ENCODE results near the gene NECTIN1.

Gene NECTIN1

DNA sequence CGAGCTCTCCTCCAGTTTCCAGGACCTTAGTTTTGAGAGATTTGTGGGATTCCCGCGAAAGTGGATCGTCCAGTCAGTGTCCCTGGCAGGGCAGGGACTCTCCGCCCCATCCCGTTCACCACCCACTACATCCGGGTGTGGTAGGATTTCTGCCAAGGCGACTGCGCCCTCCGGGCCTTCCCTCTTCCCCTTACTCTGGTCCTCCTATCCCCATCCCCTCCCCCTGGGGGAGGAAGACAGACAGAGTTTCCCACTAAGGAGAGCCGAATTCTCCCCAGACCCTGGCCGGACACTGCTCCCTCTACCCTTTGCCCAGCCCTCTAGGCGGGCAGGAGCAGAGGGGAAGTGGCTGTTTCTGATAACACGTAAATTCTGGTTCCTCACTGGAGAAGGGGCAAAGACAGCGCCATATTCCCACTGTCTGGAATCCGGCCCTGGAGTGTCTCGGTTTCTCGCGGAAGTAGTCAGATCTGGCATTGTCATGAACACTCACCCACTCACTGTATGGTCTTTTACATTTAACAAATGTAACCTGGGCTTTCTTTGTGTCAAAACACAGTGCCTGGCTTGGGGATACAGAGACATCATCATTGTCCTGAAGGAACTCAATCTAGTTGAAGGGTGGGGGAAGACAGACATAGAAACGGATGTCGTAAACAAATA, 1.1 kb upstream of the NECTIN1 start:
- peak; percentile 64 for DNase-seq

DNA sequence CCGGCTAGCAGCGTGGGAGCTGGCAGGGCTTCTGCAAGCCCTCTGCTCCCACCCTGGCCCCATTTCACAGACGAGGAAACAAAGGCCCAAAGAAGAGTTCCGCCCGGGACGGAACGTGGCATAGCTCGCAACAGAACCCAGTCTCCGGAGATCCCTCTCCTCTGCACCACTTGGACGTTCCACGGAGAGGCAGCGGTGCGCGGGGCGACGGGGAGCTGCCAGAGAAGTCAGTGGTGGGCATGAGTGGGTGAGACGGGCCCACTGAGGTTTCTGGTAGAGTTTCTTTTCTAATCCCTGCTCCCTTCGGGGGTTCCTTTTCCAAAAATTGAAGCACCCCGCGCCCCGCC, 554 bp upstream of the NECTIN1 start:
- no peak for DNase-seq

DNA sequence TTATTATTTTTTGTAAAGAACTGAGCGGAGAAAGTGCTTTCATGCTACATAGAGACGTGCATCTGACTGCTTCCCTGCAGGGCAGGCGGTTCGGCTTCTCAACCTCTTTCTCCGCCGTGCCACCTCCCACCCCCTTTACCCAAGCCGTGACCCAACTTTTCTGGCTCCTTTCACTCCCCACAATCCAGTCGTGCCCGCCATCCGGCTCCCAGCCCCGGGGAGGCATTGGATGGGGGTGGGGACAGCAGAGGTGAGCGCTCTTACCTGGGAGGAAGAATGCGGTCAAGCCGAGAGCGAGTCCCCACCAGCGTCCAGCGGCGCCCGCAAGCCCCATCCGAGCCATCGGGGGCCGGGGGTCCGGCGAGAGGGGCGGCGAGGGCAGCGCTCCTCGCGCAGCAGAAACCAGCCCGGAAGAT, 781 bp downstream of the NECTIN1 start:
- DNase-seq: peak; percentile 46

DNA sequence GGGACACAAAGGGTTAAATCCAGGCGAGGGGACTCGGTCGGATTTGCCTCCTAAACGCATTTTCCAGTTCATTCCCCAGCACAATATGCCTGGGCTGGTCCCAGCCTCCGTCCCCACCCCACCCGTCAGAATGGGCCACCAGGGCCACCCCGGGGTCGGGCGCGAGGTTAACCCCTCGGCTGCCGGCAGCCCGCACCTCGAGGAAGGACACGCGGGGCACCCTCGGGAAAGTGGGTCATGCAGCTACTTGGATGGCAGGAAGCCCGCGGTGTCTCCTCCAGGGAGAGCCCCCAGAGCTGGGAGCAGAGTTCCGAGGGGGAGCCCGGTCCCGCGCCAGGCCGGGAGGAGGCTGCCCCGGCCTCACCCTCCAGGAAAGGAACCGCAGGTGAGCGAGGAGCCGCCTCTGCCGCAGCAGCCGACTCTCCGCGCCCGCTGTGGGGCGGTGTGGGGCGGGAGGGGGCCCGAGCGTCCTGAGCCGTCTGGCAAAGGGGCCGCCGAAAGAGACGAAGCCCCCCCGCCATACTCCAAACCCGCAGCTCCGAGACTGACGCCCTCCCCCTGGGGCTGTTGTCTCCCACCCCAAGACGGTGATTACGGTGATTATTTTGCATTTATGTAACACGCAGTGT, 1.4 kb downstream of the NECTIN1 start:
- DNase-seq: peak; percentile 43

DNA sequence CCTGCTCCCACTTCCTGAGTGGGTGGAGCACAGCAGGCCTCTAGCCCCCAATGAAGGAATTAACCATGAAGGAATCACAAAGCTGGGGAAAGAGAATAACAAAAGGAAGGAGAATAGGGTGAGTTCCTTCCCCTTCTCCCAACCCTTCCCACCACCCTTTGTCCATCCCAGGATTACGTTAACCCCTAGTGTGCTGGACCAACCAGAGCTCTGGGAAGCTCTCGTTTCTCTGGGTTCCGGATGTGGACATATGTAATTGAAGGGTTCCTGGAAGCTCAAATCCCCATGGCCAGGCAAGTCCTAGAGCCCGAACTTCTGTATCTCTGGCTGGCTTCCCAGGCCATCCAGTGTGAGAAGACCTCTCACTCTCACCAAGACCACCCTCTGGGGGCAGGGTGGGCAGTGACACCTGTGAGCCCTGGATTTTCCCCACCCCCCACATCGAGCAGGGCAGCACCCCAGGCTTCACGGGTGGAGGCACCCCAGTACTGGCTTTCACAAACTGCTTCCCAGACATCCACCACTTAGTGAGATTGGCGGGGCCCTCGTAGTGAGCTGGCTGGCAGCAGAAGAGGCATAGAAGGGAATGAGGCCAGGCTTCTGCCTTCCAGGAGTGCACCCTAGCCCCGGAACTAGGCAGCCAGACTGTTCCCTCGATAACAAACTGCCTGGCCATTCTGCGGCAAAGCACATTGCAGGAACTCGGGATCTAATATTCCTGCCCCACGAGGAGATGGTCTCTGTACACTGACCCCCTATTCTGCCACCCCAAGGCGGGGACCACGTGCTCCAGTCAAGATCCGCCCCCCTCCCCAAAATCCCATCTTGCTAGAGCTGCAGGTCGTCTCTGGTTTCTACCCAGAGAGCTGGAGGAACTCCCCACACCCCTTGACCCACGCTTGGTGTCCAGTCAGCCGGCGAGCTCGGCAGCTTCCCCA, 2.1 kb downstream of the NECTIN1 start:
- peak; percentile 62 for DNase-seq

DNA sequence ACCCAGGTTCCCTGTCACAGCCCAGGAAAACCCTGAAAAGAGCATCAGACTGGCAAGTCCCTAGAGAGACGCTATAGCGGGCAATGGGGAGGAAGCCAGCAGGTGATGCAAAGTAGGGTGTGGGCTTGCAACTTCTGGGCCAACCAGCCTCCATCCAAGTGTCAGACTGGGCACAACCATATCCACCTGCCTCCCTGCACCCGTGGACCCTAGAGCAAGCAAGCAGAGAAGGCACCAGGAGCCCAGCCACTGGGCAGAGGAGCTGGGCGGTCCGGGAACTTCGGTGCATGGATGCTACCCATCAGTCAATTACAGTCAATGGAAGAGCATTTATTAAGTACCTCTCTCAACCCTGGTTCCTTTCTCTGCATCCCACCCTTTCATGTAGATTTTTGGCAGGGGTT, 2.8 kb downstream of the NECTIN1 start:
- no peak for DNase-seq

DNA sequence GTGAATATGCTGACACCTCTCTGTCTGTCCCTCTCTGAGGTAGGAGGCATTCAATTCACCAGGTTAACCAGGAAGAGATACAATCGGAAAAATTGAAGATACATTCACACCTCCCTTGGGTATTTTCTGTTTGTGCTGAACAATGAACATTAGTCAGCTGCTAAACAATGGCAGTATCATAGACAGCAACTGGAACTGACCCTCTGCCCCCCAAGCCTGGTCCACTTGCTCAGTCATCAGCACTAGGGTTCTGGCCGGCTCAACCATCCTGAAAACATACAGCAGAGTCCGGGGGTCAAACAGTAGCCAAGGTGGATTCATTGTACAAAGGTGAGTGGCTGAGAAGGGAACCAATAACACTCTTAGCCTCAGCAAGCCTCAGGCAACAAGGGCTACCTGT, 4.0 kb downstream of the NECTIN1 start:
- no peak for DNase-seq

DNA sequence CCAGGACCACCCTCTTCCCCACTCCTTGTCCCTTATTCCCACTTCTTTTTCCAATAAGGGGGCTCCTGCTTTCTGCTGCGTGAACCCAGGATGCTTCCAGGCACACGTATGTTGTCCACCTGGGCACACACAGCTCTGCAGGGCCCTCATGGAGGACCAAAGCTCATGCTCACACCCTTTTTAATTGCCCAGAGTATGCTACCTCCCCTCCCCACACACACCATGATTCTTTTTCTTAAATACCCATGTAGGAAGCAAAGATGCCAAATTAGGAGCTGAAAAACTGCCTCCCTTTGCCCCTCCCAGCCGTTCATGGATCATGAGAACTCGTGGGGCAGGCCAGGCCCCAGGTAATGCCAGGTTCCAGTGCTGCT, 5.1 kb downstream of the NECTIN1 start:
- no peak for DNase-seq

DNA sequence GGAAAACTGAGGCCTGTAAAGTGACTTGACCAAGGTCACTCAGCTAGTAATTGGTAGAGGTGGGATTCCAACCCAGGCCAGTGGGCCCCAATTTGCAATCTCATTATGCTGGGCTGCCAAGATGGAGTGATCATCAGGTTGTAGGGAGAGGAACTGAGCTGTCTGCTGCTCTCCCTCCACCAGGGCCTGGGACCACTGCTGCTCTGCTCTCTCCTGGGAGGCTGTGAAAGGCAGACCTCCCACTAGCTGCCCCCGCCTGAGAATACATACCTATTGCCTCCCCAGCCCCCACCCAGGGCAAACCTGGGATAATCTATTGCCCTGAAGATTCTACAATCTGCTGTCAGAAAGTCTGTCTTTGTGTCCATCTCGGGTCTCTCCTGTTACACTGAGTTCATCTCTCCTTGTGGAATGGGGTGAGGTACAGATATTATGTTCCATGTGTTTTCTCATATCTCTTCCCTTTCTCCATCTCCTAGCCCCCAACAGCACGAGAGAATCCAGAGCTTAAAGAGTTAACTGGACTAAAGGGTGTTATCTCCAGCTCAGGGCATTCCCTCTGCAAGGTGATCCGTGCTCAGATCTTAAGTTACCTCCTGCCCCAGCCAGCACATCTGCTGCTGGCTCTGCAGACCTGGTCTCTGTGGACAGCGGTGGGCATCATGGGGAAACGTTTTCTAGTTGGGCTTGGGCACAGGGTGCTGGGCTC, 5.6 kb downstream of the NECTIN1 start:
- DNase-seq: no peak

DNA sequence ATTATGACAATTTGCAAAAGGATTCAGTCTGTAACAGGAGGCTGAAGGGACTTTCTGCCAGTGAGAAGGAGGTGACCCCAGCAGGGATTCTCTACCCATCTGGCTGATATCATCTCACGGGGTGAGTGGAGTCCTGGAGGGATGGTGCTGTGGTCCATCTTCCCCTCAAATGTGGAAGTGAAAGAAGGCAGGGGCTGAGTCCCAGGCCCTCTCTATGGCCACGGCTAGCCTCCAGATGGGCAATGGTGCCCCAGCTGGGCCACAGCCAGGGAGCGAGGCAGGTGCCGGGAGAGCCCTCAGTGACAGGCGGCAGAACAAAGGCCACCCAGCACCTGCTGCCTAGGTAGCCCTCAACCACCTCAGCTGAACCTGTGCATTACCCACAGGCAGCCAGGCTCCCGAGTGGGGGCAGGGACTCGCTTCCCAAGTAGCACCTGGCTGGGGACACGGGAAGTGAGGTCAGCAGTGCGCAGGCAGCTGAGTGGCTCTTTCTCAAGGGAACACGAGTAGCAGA, 6.7 kb downstream of the NECTIN1 start:
- DNase-seq: no peak

DNA sequence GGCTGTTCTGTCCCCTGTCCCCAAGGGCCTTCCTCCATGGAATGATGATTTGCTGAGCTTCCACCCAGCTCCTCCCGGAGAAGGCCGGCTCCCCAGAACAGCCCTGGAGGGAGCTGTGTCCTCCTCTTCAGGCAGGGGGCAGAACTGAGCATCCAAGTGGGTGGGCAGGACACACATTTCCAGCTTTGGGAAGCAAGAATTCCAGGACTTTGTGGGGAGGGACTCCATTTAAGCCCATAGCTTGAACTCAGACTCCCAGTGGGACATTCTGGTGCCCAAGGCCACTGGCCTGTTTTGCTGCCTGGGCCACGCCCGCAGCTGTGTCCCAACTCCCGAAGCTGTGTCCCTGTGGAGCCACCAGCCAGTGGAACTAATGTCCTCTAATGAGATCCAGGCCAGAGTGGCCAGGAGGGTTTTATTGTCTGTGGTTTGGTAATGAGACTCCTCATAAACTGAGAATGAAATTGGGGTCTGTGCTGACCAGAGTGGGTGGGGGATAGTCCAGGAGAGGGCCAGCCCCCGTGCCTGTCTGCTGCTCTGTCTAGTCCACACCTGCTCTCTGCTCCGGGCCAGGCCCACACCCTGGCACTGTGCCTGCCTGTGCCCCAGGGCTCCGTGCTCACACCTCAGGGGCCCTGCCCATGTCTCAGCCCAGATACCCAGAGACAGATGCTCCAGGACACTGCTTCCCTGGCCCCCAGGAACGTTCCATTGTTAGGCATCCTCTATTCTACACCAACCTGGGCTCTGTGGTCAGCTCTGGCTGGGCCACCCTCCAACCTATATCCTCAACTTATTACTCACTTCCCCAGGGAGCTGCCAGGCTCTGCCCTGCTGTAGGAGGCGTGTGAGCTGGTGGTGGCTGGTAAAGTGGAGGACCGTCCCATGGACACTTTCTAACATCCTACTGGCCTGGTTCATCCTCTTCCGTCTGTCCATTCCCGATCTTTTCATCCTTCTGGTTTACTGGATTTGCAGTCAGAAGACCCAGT, 7.6 kb downstream of the NECTIN1 start:
- no peak for DNase-seq

DNA sequence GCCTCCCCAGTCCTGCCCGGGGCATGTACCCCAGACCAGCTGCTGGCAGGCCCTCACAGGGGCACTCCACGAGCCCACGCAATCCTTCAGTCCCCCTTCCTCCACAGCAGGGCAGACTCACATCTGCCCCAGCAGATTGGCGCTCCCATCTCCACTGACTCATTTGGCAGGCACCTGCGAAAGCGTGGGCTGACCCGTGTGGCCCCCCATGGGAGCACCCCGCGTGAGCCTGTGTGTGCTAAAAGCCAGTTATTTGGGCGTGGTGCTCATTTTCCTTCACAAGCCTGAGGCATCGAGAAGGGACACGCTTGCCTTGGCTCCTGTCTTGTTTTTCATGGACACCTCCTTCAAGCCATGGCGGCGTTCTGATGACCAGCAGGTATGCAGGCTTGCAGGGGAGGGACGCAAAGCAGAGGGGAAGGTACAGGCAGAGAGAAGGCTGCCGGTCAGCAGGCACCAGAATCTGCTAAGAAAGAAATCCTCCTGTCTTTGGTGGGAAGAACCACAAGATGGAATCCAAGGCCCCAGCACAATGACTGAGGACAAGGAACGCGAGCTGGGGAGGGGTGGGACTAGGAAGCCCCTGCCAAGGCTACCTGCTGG, 8.6 kb downstream of the NECTIN1 start:
- DNase-seq: no peak

DNA sequence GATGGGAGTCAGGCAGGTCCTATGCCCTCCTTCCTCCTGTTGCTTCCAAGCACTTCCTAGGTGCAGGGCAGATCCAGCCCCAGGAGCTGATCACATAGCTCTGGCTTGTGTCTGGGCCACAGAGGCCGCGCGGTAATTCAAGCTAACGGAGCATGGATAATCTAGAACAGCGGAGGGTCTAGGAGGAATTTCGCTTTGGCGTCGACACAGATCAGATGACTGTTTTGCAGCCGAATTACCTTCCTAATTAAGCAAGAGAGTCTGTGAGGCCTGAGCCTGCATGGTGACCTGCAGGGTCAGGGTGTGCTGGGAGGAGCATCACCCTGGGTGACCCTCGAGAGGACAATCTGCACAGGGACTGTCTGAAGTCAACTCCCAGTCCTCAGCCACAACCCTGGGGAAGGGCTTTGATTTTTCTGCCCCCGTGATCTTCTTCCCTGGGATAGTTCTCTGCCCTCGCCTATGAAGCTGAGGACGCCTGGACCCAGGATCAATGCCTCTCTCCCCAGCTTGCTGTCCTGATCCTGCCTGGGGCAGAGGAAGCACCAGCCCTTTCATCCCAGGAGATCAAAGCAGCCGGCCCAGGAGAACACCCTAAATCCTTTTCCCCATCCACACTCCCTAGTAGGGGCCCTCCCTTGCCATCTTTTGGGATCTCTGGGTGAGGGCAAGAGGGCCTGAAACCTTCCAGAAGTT, 11.0 kb downstream of the NECTIN1 start:
- DNase-seq: no peak

DNA sequence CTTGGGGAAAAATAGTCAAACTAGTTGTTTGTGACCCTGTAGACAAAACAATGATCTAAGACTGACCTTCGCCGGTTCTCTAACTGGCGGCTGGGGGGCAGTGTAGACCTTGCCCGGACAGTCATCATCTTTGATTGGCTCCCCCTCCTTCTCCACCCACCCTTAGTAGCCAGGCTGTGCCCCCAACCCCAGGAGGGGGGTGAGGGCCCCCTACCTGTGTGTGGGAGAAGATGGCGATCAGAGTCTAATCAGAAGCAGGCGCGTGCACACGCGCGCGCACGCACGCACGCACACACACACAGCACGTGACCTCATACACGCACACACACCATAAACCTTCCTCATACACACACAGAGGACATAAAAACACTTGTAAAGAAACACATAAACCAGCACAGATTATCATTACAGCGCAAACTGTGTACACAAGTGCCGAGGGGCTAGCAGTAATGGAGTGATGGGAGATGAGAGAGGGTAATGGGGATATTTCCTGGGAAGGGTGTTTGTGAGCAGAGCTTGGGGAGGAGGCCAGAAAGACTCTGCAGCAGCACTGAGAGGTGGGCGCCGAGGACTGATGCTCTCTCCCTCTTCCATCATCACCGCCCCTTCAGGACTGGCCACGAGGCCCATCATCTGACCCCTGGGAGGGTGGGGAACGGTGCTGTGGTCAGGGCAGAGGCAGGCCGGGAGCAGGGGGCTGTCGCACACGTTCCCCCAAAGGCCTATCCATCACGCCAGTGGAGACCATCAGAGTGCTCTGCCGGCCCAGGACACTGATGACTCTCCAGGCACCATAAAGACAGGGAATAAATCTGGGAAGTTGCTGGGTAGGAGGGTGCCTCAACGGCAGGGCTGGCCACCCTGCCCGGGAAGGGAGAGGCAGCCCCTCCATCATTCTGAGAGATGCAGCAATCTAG, 12.2 kb downstream of the NECTIN1 start:
- no peak for DNase-seq

DNA sequence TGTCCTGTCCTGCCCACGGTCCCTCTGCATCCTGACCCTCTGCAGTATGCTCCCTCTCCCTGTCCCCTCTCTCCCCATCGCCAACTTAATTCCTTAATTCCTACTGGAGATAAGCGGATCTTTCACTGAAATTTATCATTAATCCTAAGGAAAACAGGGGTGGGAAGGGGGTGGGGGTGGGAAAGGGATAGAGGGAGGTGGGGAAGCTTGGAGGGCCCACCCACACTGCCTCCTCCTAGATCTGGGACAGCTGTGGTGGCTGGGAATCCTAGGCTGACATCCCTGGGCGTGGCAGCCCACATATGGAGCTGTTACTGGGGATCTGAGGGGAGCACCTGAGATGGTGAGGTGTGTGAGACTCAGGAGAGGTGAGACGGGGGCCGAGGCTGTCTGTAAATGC, 14.4 kb downstream of the NECTIN1 start:
- no peak for DNase-seq

DNA sequence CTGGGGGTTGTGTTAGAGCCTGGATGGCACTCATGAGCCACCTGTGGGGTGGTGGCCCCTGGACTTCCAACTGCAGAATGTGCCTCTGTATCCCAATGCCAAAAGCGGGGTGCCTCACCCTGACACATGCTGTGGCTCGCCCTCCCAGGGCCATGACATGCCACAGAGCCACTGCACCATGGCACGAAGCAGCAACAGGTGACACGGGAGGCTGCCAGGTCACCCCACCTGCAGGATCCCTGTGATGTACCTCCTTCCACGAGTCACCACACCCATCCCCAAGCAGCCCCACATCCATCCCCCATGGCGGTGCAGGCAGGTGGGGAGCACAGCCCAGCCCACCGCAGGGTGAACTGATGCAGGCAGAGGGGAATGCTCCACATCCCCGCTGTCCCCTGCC, 14.8 kb downstream of the NECTIN1 start:
- DNase-seq: no peak

DNA sequence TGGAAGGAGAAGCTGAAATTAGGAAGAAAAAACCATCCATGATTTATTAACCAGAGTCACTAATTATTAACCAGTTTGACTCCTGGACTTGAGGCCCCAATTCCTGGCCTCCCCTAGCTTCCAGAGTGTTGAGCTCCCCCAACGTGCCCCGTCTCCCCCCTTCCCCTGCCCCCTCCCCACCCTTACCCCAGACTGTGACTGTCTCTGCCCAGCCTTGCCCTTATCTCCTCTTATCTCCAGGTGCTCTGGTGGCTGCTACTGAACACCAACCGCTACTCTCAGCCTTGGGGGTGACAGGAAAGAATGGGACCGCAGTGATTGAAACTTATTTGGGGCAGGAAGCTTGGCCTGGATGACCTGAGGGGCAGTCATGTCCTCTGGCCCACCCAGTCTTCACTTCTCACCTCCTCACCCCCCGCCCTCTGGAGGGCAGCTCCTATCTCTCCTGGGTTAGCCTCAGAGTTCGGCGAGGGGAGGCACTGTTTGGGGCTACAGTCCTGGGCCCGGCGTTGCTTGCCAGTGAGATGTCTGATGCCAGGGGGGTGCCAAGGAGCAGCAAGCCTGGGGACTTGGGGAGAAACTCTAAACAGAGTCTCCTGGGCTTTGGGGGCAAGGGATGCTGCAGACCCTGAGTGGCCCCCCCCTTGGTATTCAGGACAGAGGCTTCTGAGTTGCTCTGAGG, 15.5 kb downstream of the NECTIN1 start:
- no peak for DNase-seq

DNA sequence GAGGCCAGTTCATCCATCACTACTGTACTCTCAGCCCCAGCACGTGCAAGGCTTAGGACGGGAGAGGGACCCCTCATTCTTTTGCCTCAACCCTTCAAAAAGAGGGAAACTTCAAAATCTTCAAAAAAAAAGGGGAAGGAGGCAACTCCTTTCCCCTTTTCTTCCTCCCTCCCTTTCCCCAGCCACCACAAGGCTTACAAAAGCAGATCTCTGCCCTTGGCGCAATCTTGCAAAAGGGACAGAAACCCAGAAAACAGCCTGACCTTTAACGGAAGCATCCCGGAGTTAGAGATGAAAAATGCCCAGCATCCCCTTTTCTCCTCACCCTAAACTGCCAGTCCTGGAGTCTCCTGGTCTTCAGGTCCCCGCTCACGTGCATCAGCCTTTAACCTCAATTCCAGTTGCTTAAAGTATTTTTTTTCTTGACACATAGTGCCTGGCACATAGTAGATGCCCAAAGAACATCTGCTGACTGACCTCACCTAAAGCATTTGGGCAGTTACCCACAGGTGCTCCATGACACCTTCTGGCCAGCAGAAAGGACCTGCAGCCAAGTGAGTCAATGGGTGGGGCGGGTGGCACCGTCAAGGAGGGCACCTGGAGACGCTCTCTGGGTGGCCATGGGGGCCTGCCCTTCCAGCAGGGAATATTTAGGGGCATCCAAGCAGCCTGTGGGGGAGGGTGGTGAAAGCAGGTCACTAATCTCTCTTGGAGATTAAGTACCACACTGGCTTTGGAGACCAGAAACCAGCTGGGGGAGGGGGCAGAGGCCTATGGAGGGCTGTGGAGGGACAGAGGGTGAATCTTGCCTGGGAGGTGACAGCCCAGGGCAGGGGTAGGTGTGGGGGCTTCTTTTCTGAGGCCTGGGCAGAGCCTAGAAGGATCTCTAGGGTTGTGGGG, 16.3 kb downstream of the NECTIN1 start:
- DNase-seq: peak; percentile 69

Data from hematopoietic multipotent progenitor cell treated with erythropoietin and hydrocortisone succinate and interleukin-3 and kit ligand, for 4 days (in vitro differentiated cells).